ENCODE results near the gene NES.
A peak's percentile ranks its signal among the peaks of the same experiment; 100 is the strongest.

Gene NES

DNA sequence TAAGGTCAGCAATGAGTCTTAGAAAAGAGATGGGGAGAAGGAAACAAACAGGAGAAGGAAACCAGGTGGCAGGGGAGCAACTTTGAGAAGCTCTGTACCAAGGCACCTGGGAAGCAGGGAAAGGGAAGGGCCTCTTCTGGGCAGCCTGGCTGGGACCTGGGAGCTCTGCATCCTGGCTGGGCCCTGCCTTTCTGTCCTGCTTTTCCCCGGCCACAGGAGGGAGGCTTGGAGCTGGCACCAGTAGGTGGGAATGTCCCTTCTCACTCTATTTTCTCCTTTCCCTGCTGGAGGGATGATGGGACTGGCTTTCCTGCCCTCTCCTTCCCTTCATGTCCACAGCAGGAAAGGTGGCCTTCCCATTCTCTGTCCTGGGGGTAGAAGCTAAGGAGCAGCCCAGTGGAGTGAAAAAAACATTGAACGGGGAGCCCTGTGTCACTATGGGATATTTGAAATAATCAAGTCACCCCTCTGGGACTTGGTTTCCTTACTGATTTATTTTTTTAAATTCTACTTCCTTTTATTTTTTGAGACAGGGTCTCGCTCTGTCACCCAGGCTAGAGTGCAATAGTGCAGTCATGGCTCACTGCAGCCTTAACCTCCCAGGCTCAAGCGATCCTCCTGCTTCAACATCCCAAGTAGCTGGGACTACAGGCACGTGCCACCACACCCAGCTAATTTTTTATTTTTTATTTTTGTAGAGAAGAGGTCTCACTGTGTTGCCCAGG lies 5.1 kb upstream of the NES start:
- H3K9me3 ChIP-seq (ENCODE audit: control insufficient read depth in 2 of 2, low read length in 2 of 2) = no peaks in the 10 kb centered on the region
- no peak overlapping the region for H3K4me3 ChIP-seq (ENCODE audit: low read length in 2 of 2)
- peaks cover 30 to 33% of the 10 kb centered on the region in 2 donors for H3K27me3 ChIP-seq (ENCODE audit: control insufficient read depth in 2 of 2, insufficient read depth in 2 of 2, low read length in 2 of 2)
- H3K27ac ChIP-seq (ENCODE audit: low read depth in 2 of 2, low read length in 2 of 2) = no peak overlapping the region
- no peaks in the 10 kb centered on the region for H3K36me3 ChIP-seq (ENCODE audit: control insufficient read depth in 2 of 2, insufficient read depth in 2 of 2, low read length in 2 of 2)
- H3K9ac ChIP-seq (ENCODE audit: low read depth in 1 of 2, low read length in 2 of 2) = no peak overlapping the region
- peaks cover 2% of the 10 kb centered on the region in 2 donors for H3K4me1 ChIP-seq (ENCODE audit: control insufficient read depth in 2 of 2, insufficient read depth in 2 of 2, low read length in 2 of 2)

DNA sequence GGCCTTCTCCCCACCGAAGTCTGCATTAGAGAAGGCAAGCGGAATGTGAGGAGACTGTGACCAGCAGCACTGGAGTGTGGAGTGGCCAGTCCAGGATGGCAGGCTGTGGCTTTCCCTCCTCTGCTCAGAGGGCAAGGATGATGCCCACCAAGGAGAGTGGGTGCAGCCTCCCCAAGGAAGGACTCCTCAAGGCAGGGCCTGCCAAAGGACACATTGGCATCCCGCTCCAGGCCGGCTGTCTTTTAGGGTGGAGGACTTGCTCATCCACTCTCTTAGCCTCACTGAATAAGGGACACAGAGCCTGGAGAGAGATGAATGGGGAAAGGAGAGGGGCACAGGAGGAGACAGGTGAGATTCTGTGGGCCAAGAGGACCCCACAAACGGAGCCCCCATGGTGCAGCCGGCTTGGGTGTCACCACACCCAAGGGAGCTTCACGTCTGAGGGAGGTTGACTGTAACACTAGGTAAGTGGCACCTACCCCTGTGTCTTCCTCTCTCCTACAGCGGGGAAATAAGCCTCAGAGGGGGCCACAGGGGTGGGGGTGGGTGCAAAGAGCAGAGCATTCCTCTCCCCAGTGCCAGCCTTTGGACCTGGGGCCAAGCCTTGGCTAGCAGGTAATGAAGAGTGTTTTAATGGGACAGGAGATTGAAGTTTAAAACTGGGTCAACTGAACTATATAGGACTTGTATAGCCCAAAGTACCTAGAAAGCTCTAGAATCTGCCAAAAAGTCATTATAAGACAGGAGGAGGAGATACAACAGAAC lies 4.2 kb upstream of the NES start:
- Histone ChIP-seq H3K4me1 (ENCODE audit: control insufficient read depth in 2 of 2, insufficient read depth in 2 of 2, low read length in 2 of 2) (peaks cover 4 to 7% of the 10 kb centered on the region in 2 donors), H3K27me3 (ENCODE audit: control insufficient read depth in 2 of 2, insufficient read depth in 2 of 2, low read length in 2 of 2) (peaks cover 32 to 35% of the 10 kb centered on the region in 2 donors), H3K9me3 (ENCODE audit: control insufficient read depth in 2 of 2, low read length in 2 of 2) (no peaks in the 10 kb centered on the region), H3K27ac (ENCODE audit: low read depth in 2 of 2, low read length in 2 of 2) (no peak overlapping the region), H3K9ac (ENCODE audit: low read depth in 1 of 2, low read length in 2 of 2) (no peak overlapping the region), H3K36me3 (ENCODE audit: control insufficient read depth in 2 of 2, insufficient read depth in 2 of 2, low read length in 2 of 2) (no peaks in the 10 kb centered on the region), H3K4me3 (ENCODE audit: low read length in 2 of 2) (no peak overlapping the region)

DNA sequence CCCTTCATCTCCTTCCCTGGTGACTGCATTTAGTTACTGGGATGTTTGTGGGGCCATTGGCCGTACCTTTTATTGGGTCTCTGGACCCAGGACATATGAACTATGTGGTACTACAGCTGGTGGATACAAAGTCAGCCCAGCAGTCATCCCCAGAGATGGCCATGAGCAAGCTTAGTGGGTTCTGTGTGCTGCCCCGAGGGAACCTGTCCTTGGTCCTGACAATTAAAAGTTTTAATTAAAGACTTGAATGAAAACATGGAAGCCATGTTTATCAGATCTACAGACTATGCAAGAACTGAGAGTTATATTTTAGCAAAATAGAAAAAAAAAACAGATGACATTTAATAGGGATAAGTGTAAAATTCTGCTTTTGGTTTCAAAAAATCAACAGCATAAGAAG lies 2.8 kb upstream of the NES start:
- Histone ChIP-seq H3K27ac (ENCODE audit: low read depth in 2 of 2, low read length in 2 of 2) (no peak overlapping the region), H3K4me1 (ENCODE audit: control insufficient read depth in 2 of 2, insufficient read depth in 2 of 2, low read length in 2 of 2) (peaks cover 4 to 7% of the 10 kb centered on the region in 2 donors), H3K27me3 (ENCODE audit: control insufficient read depth in 2 of 2, insufficient read depth in 2 of 2, low read length in 2 of 2) (peaks cover 32 to 44% of the 10 kb centered on the region in 2 donors), H3K9me3 (ENCODE audit: control insufficient read depth in 2 of 2, low read length in 2 of 2) (no peaks in the 10 kb centered on the region), H3K4me3 (ENCODE audit: low read length in 2 of 2) (no peak overlapping the region), H3K36me3 (ENCODE audit: control insufficient read depth in 2 of 2, insufficient read depth in 2 of 2, low read length in 2 of 2) (no peaks in the 10 kb centered on the region), H3K9ac (ENCODE audit: low read depth in 1 of 2, low read length in 2 of 2) (no peak overlapping the region)

- Histone ChIP-seq H3K27me3 (ENCODE audit: control insufficient read depth in 2 of 2, insufficient read depth in 2 of 2, low read length in 2 of 2) (peaks cover 33 to 44% of the 10 kb centered on the region in 2 donors), H3K9me3 (ENCODE audit: control insufficient read depth in 2 of 2, low read length in 2 of 2) (no peaks in the 10 kb centered on the region), H3K27ac (ENCODE audit: low read depth in 2 of 2, low read length in 2 of 2) (peak overlapping the region; percentile 38 to 48), H3K4me3 (ENCODE audit: low read length in 2 of 2) (peak overlapping the region; percentile 19 to 58), H3K4me1 (ENCODE audit: control insufficient read depth in 2 of 2, insufficient read depth in 2 of 2, low read length in 2 of 2) (peaks cover 7 to 10% of the 10 kb centered on the region in 2 donors), H3K9ac (ENCODE audit: low read depth in 1 of 2, low read length in 2 of 2) (peak overlapping the region in 1 of 2 donors; percentile 30), H3K36me3 (ENCODE audit: control insufficient read depth in 2 of 2, insufficient read depth in 2 of 2, low read length in 2 of 2) (no peaks in the 10 kb centered on the region)
Observed at GRCh38 chr1:156677616-156678596, 699 bp upstream of the NES start.

- peak overlapping the region in 1 of 2 donors; percentile 43 for H3K9ac ChIP-seq (ENCODE audit: low read depth in 1 of 2, low read length in 2 of 2)
- H3K4me1 ChIP-seq (ENCODE audit: control insufficient read depth in 2 of 2, insufficient read depth in 2 of 2, low read length in 2 of 2) = peaks cover 7 to 10% of the 10 kb centered on the region in 2 donors
- no peaks in the 10 kb centered on the region for H3K36me3 ChIP-seq (ENCODE audit: control insufficient read depth in 2 of 2, insufficient read depth in 2 of 2, low read length in 2 of 2)
- peaks cover 27 to 44% of the 10 kb centered on the region in 2 donors for H3K27me3 ChIP-seq (ENCODE audit: control insufficient read depth in 2 of 2, insufficient read depth in 2 of 2, low read length in 2 of 2)
- H3K27ac ChIP-seq (ENCODE audit: low read depth in 2 of 2, low read length in 2 of 2) = peak overlapping the region; percentile 34 to 56
- peak overlapping the region; percentile 14 to 23 for H3K4me3 ChIP-seq (ENCODE audit: low read length in 2 of 2)
- H3K9me3 ChIP-seq (ENCODE audit: control insufficient read depth in 2 of 2, low read length in 2 of 2) = no peaks in the 10 kb centered on the region
Observed at GRCh38 chr1:156676114-156676819, 940 bp downstream of the NES start.

DNA sequence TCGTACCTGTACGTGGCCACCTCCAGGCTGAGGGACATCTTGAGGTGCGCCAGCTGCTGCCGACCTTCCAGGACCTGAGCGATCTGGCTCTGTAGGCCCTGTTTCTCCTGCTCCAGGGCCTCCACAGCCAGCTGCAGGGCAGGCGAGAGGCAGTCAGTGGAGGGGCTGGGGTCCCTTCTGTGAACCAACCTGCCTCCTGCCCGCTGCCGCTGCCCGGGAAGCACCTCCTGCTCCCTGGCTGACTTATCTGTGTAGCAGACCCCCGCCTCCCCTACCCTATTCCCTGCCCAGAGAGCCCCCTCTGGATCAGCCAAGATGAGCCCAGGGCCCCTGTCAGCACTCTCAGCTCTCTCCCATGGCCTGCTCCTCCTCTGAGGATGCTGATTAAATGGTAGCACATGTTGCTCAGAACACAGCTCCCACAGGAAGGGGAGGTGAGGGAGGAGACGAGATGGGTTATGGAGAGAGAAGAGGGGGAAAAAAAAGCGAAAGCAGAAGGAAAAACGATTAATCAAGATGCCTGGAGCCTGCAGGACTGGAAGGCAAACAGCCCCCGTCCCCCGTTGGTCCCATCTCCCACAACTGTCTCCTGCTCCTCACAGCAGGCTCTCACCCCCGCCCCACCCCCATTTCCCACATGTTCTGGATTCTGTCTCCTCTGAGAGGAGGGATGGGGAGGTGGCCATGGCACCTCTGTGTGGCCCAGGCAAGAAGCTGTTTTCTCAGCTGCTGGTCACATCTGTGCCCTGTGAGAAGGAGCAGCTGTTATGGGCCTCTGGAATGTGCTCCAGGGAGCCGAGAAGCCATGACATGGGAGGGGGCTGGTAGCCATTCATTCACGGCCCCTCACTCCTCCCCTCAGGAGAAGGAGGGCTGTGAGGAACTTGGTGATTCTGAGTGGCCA lies 1.7 kb downstream of the NES start:
- no peaks in the 10 kb centered on the region for H3K9me3 ChIP-seq (ENCODE audit: control insufficient read depth in 2 of 2, low read length in 2 of 2)
- H3K36me3 ChIP-seq (ENCODE audit: control insufficient read depth in 2 of 2, insufficient read depth in 2 of 2, low read length in 2 of 2) = no peaks in the 10 kb centered on the region
- peak overlapping the region; percentile 14 to 23 for H3K4me3 ChIP-seq (ENCODE audit: low read length in 2 of 2)
- peaks cover 23 to 44% of the 10 kb centered on the region in 2 donors for H3K27me3 ChIP-seq (ENCODE audit: control insufficient read depth in 2 of 2, insufficient read depth in 2 of 2, low read length in 2 of 2)
- peak overlapping the region in 1 of 2 donors; percentile 43 for H3K9ac ChIP-seq (ENCODE audit: low read depth in 1 of 2, low read length in 2 of 2)
- peak overlapping the region; percentile 3 to 23 for H3K27ac ChIP-seq (ENCODE audit: low read depth in 2 of 2, low read length in 2 of 2)
- peaks cover 7 to 10% of the 10 kb centered on the region in 2 donors for H3K4me1 ChIP-seq (ENCODE audit: control insufficient read depth in 2 of 2, insufficient read depth in 2 of 2, low read length in 2 of 2)

- Histone ChIP-seq H3K4me3 (ENCODE audit: low read length in 2 of 2) (no peak overlapping the region), H3K9ac (ENCODE audit: low read depth in 1 of 2, low read length in 2 of 2) (no peak overlapping the region)
Observed at GRCh38 chr1:156673387-156674121, 3.7 kb downstream of the NES start.

DNA sequence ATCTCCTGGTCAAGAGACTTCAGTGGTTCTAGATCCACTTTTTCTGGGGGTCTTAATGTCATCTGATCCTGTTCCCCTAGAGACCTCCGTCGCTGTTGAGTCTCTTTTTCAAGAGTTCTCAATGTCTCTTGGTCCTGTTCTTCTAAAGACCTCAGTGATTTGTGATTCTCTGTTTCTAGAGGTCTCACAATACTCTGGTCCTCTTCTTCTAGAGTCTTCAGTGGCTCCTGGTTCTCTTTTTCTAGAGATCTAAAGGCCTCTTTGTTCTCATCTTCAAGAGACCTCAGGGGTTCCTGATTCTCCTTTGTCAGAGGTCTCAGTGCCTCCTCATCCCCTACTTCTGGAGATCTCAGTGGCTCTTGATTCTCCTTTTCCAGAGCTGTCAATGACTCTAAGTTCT lies 5.4 kb downstream of the NES start:
- peaks cover 9% of the 10 kb centered on the region in 2 donors for H3K4me1 ChIP-seq (ENCODE audit: control insufficient read depth in 2 of 2, insufficient read depth in 2 of 2, low read length in 2 of 2)
- H3K9ac ChIP-seq (ENCODE audit: low read depth in 1 of 2, low read length in 2 of 2) = no peak overlapping the region
- no peaks in the 10 kb centered on the region for H3K36me3 ChIP-seq (ENCODE audit: control insufficient read depth in 2 of 2, insufficient read depth in 2 of 2, low read length in 2 of 2)
- peaks cover 4 to 17% of the 10 kb centered on the region in 2 donors for H3K27me3 ChIP-seq (ENCODE audit: control insufficient read depth in 2 of 2, insufficient read depth in 2 of 2, low read length in 2 of 2)
- no peaks in the 10 kb centered on the region for H3K9me3 ChIP-seq (ENCODE audit: control insufficient read depth in 2 of 2, low read length in 2 of 2)
- H3K4me3 ChIP-seq (ENCODE audit: low read length in 2 of 2) = no peak overlapping the region
- H3K27ac ChIP-seq (ENCODE audit: low read depth in 2 of 2, low read length in 2 of 2) = no peak overlapping the region

More at GRCh38 chr1:156673387-156674121, 3.7 kb downstream of the NES start:
- Histone ChIP-seq H3K4me1 (ENCODE audit: control insufficient read depth in 2 of 2, insufficient read depth in 2 of 2, low read length in 2 of 2) (peaks cover 7 to 10% of the 10 kb centered on the region in 2 donors), H3K9me3 (ENCODE audit: control insufficient read depth in 2 of 2, low read length in 2 of 2) (no peaks in the 10 kb centered on the region), H3K36me3 (ENCODE audit: control insufficient read depth in 2 of 2, insufficient read depth in 2 of 2, low read length in 2 of 2) (no peaks in the 10 kb centered on the region), H3K27ac (ENCODE audit: low read depth in 2 of 2, low read length in 2 of 2) (peak overlapping the region in 1 of 2 donors; percentile 9), H3K27me3 (ENCODE audit: control insufficient read depth in 2 of 2, insufficient read depth in 2 of 2, low read length in 2 of 2) (peaks cover 15 to 30% of the 10 kb centered on the region in 2 donors)
